Measurements from ENCODE around the gene ATP5ME. TPM values are rescaled to one million over a fixed set of nuclear protein-coding genes. Genes with fewer than 3 reads are reported as not detected.

ATP5ME gene
- total and polyA plus RNA-seq, 2 of the 13 experiments (the other 11 are each of a cell fraction or from before 2014, with no cell fraction given), result 305 to 753 TPM

DNA sequence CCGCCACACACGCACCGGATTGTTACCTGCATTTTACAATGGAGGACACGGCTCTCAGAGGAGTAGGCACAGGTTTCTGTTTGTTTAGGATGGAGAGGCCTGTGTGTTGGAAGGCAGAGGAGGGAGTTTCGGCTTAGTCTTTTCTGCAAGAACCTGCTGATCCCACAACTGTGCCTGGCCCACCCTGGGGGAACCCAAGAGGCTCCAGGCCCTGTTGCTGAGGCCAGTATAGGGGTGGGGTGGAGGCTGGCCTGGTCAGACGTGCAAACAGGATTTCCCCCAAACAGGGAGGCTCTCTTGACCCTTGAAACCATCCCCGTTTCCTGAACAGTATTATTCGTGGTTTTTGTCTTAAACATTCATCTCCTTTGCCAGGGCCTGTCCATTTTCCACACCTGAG lies 15.6 kb upstream of the ATP5ME start:
- FAIRE-seq, result no peak
- no peak overlapping the region for H3K9ac ChIP-seq (ENCODE audit: insufficient read depth, low read depth, low read length)
- peaks cover 72% of the 10 kb centered on the region for H3K4me1 ChIP-seq (ENCODE audit: insufficient read depth, low read length)
- no peak overlapping the region for H2AFZ ChIP-seq (ENCODE audit: low read length)
- no peaks in the 10 kb centered on the region for H3K9me3 ChIP-seq (ENCODE audit: low read length)
- no peak for DNase-seq (ENCODE audit: low spot score)
- intact Hi-C loops (cut with micrococcal nuclease; ENCODE audit: unreplicated experiment) (loop anchor here (5.0 kb wide), 1 partner anchor 33 kb away; no protein-coding TSS in a partner anchor), in situ Hi-C loops (cut with HindIII; ENCODE audit: extremely low pct_ligation_motif_present, low pct_unique_long_range_greater_than_20kb) (no loop called here)
- H3K4me3 ChIP-seq (replicated peaks in 1 of 3; ENCODE audit: insufficient read depth in 1 of 3, low read depth in 2 of 3, low read length in 3 of 3), result no peak overlapping the region
- peaks cover 3 to 21% of the 10 kb centered on the region in 2 experiments; a peak in 3 of 5 replicates for H3K27me3 ChIP-seq (ENCODE audit: control insufficient read depth in 1 of 2, insufficient read depth in 2 of 2, low read length in 2 of 2)
- ChIA-PET CTCF (ENCODE audit: low intra/inter-chr PET ratio, low total read pairs) (no interaction called here), POLR2A (no interaction called here)
- no TSS peak for BruUV-seq (replicated peaks)
- no peak overlapping the region for H3K27ac ChIP-seq (ENCODE audit: extremely low read length, insufficient read depth, low read length)
- no peak for ATAC-seq
- TF ChIP-seq ZNF431 (CRISPR knock-in tag; IDR thresholded peaks at IDR 0.05; ENCODE audit: borderline replicate concordance, low read depth) (0 out of 2 replicates have a peak, but pooled peaks have one; percentile 2), MIXL1 (CRISPR knock-in tag; IDR thresholded peaks at IDR 0.05) (no peak), MTF1 (CRISPR knock-in tag; IDR thresholded peaks at IDR 0.05) (no peak), ZNF7 (CRISPR knock-in tag; IDR thresholded peaks at IDR 0.05) (peak; percentile 83), MTF2 (CRISPR knock-in tag; IDR thresholded peaks at IDR 0.05; ENCODE audit: borderline replicate concordance) (no peak), ZEB1 (IDR thresholded peaks at IDR 0.05; ENCODE audit: insufficient replicate concordance, low read depth) (no peak), ARNTL (CRISPR knock-in tag; IDR thresholded peaks at IDR 0.05) (no peak)
- peak overlapping the region; percentile 14 for H3K4me2 ChIP-seq (ENCODE audit: low read depth, low read length)
- no peaks in the 10 kb centered on the region for H4K20me1 ChIP-seq (ENCODE audit: insufficient read depth, low read length)
- H3K79me2 ChIP-seq (ENCODE audit: insufficient read depth, low read length), result no peaks in the 10 kb centered on the region
- no peaks in the 10 kb centered on the region for H3K36me3 ChIP-seq (replicated peaks in 1 of 2; ENCODE audit: control insufficient read depth in 1 of 2, insufficient read depth in 2 of 2, low read length in 2 of 2)
- 8% methylated on average over 4 of the region's 8 CpGs for WGBS (ENCODE audit: low lambda C conversion rate)

DNA sequence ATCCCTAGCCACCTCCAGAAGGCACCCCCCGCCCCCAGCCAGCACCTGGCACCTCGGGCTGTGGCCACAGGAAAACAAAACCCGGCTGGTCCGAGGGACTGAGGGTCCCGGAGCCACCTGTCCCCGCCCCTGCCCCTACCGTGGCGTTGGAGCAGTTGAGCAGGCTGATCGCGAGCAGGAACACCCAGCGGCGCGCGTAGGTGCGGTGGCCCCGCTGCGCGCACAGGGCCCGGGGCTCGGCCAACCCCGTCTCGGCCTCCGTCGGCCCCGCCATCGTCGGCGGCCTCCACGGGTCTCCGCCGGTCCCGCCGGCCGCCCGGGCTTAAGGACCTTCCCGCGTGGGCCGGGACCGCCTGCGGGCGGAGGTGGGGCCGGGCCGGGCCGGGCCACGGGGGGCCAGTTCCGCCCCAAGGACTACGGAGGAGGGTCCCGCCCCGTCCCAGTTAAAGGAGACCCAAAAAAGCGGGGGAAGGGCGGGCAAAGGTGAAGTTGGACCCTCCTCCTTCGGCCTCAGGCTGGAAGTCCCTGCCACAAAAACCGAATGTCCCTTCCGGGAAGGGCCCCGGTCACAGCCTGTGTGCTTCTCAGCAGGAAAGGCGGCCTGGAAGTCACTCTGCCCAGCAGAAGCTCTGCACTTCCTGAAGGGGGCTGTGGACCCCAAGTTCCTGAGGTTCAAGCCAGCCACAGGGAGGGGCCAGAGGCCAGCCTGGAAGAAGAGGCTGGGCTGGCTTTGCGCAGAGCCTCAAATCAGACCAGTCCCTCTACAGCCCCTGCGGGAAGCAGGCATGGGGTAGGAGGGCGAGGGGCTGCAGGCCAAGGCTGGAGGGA lies 15.0 kb upstream of the ATP5ME start, which contains the start of gene SLC49A3:
SLC49A3 (minus strand) TSS at position 298 of the 828 bp plus-strand sequence; CDS start at position 274, 24 bp downstream.
- no TSS peak for BruUV-seq (replicated peaks)
- WGBS (ENCODE audit: low lambda C conversion rate), result 92% methylated on average over 35 of the region's 59 CpGs
- no peaks in the 10 kb centered on the region for H4K20me1 ChIP-seq (ENCODE audit: insufficient read depth, low read length)
- FAIRE-seq (no peak), ATAC-seq (no peak), DNase-seq (ENCODE audit: low spot score) (no peak)
- H2AFZ ChIP-seq (ENCODE audit: low read length), result no peak within 1 kb of the TSS
- peaks cover 79% of the 10 kb centered on the region for H3K4me1 ChIP-seq (ENCODE audit: insufficient read depth, low read length)
- H3K4me2 ChIP-seq (ENCODE audit: low read depth, low read length), result peak within 1 kb of the TSS; percentile 97
- in situ Hi-C loops (cut with HindIII; ENCODE audit: extremely low pct_ligation_motif_present, low pct_unique_long_range_greater_than_20kb), result no loop called here
- ChIA-PET POLR2A (no interaction called here), CTCF (ENCODE audit: low intra/inter-chr PET ratio, low total read pairs) (no interaction called here)
- H3K27me3 ChIP-seq (ENCODE audit: control insufficient read depth in 1 of 2, insufficient read depth in 2 of 2, low read length in 2 of 2), result peaks cover 3 to 21% of the 10 kb centered on the region in 2 experiments; a peak in 3 of 5 replicates
- intact Hi-C loops (cut with micrococcal nuclease; ENCODE audit: unreplicated experiment), result loop anchor here (5.0 kb wide), 1 partner anchor 33 kb away; no protein-coding TSS in a partner anchor
- H3K27ac ChIP-seq (ENCODE audit: extremely low read length, insufficient read depth, low read length), result no peak within 1 kb of the TSS
- no peak within 1 kb of the TSS for H3K9ac ChIP-seq (ENCODE audit: insufficient read depth, low read depth, low read length)
- no peaks in the 10 kb centered on the region for H3K9me3 ChIP-seq (ENCODE audit: low read length)
- no peak for TF ChIP-seq ATRX (CRISPR knock-in tag; IDR thresholded peaks at IDR 0.05; ENCODE audit: borderline replicate concordance)
- TF ChIP-seq KDM1A (CRISPR knock-in tag; IDR thresholded peaks at IDR 0.05), result no peak
- TF ChIP-seq KDM5B (CRISPR knock-in tag; IDR thresholded peaks at IDR 0.05; ENCODE audit: borderline replicate concordance), result no peak
- TF ChIP-seq ARID2 (CRISPR knock-in tag; IDR thresholded peaks at IDR 0.05; ENCODE audit: borderline replicate concordance), result no peak
- TF ChIP-seq ARNTL (CRISPR knock-in tag; IDR thresholded peaks at IDR 0.05), result no peak
- no peak for TF ChIP-seq HCFC1 (IDR thresholded peaks at IDR 0.05; ENCODE audit: low read depth, low read length)
- TF ChIP-seq HMGA1 (CRISPR knock-in tag; conservative IDR thresholded peaks at IDR 0.05), result no peak
- no peak for TF ChIP-seq ZFP1 (CRISPR knock-in tag; IDR thresholded peaks at IDR 0.05)
- H3K79me2 ChIP-seq (ENCODE audit: insufficient read depth, low read length), result no peaks in the 10 kb centered on the region
- no peaks in the 10 kb centered on the region for H3K36me3 ChIP-seq (replicated peaks in 1 of 2; ENCODE audit: control insufficient read depth in 1 of 2, insufficient read depth in 2 of 2, low read length in 2 of 2)
- H3K4me3 ChIP-seq (replicated peaks in 1 of 3; ENCODE audit: insufficient read depth in 1 of 3, low read depth in 2 of 3, low read length in 3 of 3), result peak within 1 kb of the TSS in 1 of 3 experiments; percentile 71; a peak in 1 of 6 replicates

Data from HepG2 (cell line).